IMR-90 (cell line): ENCODE results near the gene TLNRD1. TPM values are rescaled to one million over a fixed set of nuclear protein-coding genes. Genes with fewer than 3 reads are reported as not detected.

Source experiments
- ATAC-seq: fragments of 200-7000 bp; cut with Tn5 transposase; 2 replicates; pipeline ENCODE4 v1.9.1; 2020; ENCODE audit warnings: low read depth, mild to moderate bottlenecking, moderate library complexity
- BruUV-seq: library from RNA; stranded (reverse); fragments of 400-500 nt; replicated peaks from 2 replicates; lab custom pipeline; 2021; lab: Mats Ljungman, UMichigan
- CTCF ChIA-PET: fragments of 300-600 bp; formaldehyde crosslinking; extraction: SDS; loops from one replicate; lab custom pipeline; 2021; ENCODE audit warnings: antibody characterized with exemption; lab: Yijun Ruan, JAX
- POLR2A ChIA-PET: fragments of 300-600 bp; sonication (Branson Sonifier 250); formaldehyde crosslinking; loops from one replicate; lab custom pipeline; 2022; ENCODE audit warnings: antibody characterized with exemption; ENCODE audit not compliant: unreplicated experiment; lab: Charles Lee
- DNase-seq: peaks from one replicate; pipeline ENCODE4 v3.0.0; 2013
- H2AFZ ChIP-seq: replicated peaks from 2 replicates; pipeline ENCODE3; 2013; ENCODE audit warnings: low read length, mild to moderate bottlenecking; ENCODE audit not compliant: poor library complexity
- H2AK5ac ChIP-seq: 2 replicates; pipeline ENCODE4 v1.6.1; 2013; ENCODE audit warnings: low read depth, low read length, inconsistent platforms
- H2AK9ac ChIP-seq: replicated peaks from 2 replicates; pipeline ENCODE3; 2013; ENCODE audit warnings: mild to moderate bottlenecking, low read depth, low read length, moderate library complexity; ENCODE audit not compliant: poor library complexity
- H2BK120ac ChIP-seq: 2 replicates; pipeline ENCODE4 v1.6.1; 2013; ENCODE audit warnings: low read depth, low read length, inconsistent platforms
- H2BK15ac ChIP-seq: 3 replicates; pipeline ENCODE4 v1.6.1; 2013; ENCODE audit warnings: low read depth, low read length, inconsistent platforms
- H2BK20ac ChIP-seq: 2 replicates; pipeline ENCODE4 v1.6.1; 2013; ENCODE audit warnings: low read depth, mild to moderate bottlenecking, inconsistent platforms, low read length, moderate library complexity
- H2BK5ac ChIP-seq: 2 replicates; pipeline ENCODE4 v1.6.1; 2013; ENCODE audit warnings: mild to moderate bottlenecking, low read depth, low read length, inconsistent platforms; ENCODE audit not compliant: poor library complexity, severe bottlenecking
- H3K14ac ChIP-seq: replicated peaks from 2 replicates; pipeline ENCODE4 v1.6.1; 2013; ENCODE audit warnings: low read depth, low read length, inconsistent platforms
- H3K18ac ChIP-seq: 2 replicates; pipeline ENCODE4 v1.6.1; 2013; ENCODE audit warnings: low read depth, low read length, control low read depth
- H3K23ac ChIP-seq: 2 replicates; pipeline ENCODE4 v1.6.1; 2013; ENCODE audit warnings: low read depth, low read length, inconsistent platforms
- H3K27ac ChIP-seq: 2 replicates; pipeline ENCODE4 v1.5.1; 2013; ENCODE audit warnings: mild to moderate bottlenecking, control low read depth, low read length; ENCODE audit not compliant: insufficient read depth
- H3K27me3 ChIP-seq: 2 replicates; pipeline ENCODE4 v1.6.1; 2013; ENCODE audit warnings: low read length; ENCODE audit not compliant: control insufficient read depth, insufficient read depth
- H3K36me3 ChIP-seq: 2 replicates; pipeline ENCODE4 v1.6.1; 2013; ENCODE audit warnings: low read length, mixed read lengths; ENCODE audit not compliant: control insufficient read depth, insufficient read depth
- H3K4ac ChIP-seq: 2 replicates; pipeline ENCODE4 v1.6.1; 2013; ENCODE audit warnings: low read depth, low read length, inconsistent platforms
- H3K4me1 ChIP-seq: 2 replicates; pipeline ENCODE4 v1.6.1; 2013; ENCODE audit warnings: low read length, mixed read lengths; ENCODE audit not compliant: control insufficient read depth, insufficient read depth
- H3K4me2 ChIP-seq: 2 replicates; pipeline ENCODE4 v1.6.1; 2013; ENCODE audit warnings: low read depth, mild to moderate bottlenecking, control low read depth, low read length, moderate library complexity
- H3K4me3 ChIP-seq: 2 replicates; pipeline ENCODE4 v1.5.1; 2013; ENCODE audit warnings: low read depth, mild to moderate bottlenecking, control low read depth, low read length, moderate library complexity; ENCODE audit not compliant: insufficient read depth
- H3K56ac ChIP-seq: 2 replicates; pipeline ENCODE4 v1.6.1; 2013; ENCODE audit warnings: low read length, inconsistent platforms; ENCODE audit not compliant: insufficient read depth; ENCODE audit errors: extremely low read depth
- H3K79me1 ChIP-seq, 2 experiments: 2 replicates each; pipeline ENCODE4 v1.6.1; 2013; ENCODE audit warnings: low read length in 2 of 2, inconsistent platforms in 1 of 2, low read depth in 1 of 2
- H3K9ac ChIP-seq: 2 replicates; pipeline ENCODE4 v1.6.1; 2013; ENCODE audit warnings: low read depth, low read length, control low read depth
- H3K9me1 ChIP-seq: 2 replicates; pipeline ENCODE4 v1.6.1; 2013; ENCODE audit warnings: low read length, inconsistent platforms; ENCODE audit not compliant: insufficient read depth
- H3K9me3 ChIP-seq: 2 replicates; pipeline ENCODE4 v1.6.1; 2013; ENCODE audit warnings: low read length; ENCODE audit not compliant: control insufficient read depth, insufficient read depth
- H4K20me1 ChIP-seq: 2 replicates; pipeline ENCODE4 v1.6.1; 2013; ENCODE audit warnings: low read length, inconsistent platforms; ENCODE audit not compliant: insufficient read depth
- H4K5ac ChIP-seq: 2 replicates; pipeline ENCODE4 v1.6.1; 2013; ENCODE audit warnings: mild to moderate bottlenecking, low read depth, low read length, control low read depth
- H4K8ac ChIP-seq, 2 experiments: 2 replicates each; pipeline ENCODE4 v1.6.1; 2013; ENCODE audit warnings: low read depth in 2 of 2, low read length in 2 of 2, control low read depth in 1 of 2, inconsistent platforms in 1 of 2
- H4K91ac ChIP-seq: 2 replicates; pipeline ENCODE4 v1.6.1; 2013; ENCODE audit warnings: low read depth, low read length, inconsistent platforms; ENCODE audit not compliant: insufficient read depth
- CTCF ChIP-seq: conservative IDR thresholded peaks from 2 replicates; pipeline ENCODE4 v1.5.1; 2012; ENCODE audit warnings: mild to moderate bottlenecking, low read depth, low read length, improper control_type of control experiment
- NFE2L2 ChIP-seq: fragments of 150-350 bp; IDR thresholded peaks from 2 replicates; pipeline ENCODE4 v1.6.1; 2016; ENCODE audit warnings: low read depth, mild to moderate bottlenecking, low read length
- RAD21 ChIP-seq: IDR thresholded peaks from 2 replicates; pipeline ENCODE4 v1.6.1; 2012; ENCODE audit warnings: low read length, improper control_type of control experiment
- SMC3 ChIP-seq: fragments of 150-350 bp; IDR thresholded peaks from 2 replicates; pipeline ENCODE4 v1.6.1; 2016; ENCODE audit warnings: low read depth, mild to moderate bottlenecking, antibody characterized with exemption, low read length, moderate library complexity
- WGBS, 2 experiments: methylation state at CpG; one replicate each; pipeline versions ENCODE4 v1.1.5 to v1.1.7; 2013; ENCODE audit warnings: missing lambda C conversion rate in 2 of 2; ENCODE audit not compliant: insufficient read length in 1 of 2; ENCODE audit errors: extremely low coverage in 2 of 2; 5-methylcytosine and 5-hydroxymethylcytosine counted together
- dilution Hi-C: fragments of 300-500 bp; cut with HindIII; formaldehyde crosslinking; loops from one replicate; pipeline ENCODE4 v1.14.3; 2018; ENCODE audit warnings: low sequenced_read_pairs; ENCODE audit not compliant: unreplicated experiment
- in situ Hi-C: fragments of 300-500 bp; cut with MboI; formaldehyde crosslinking; loops from 3 replicates; pipeline ENCODE4 v1.14.3; 2019; ENCODE audit warnings: low sequenced_read_pairs, inconsistent platforms, mixed read lengths
- intact Hi-C: fragments of 100-400 bp; cut with micrococcal nuclease; formaldehyde crosslinking; loops from 2 replicates; pipeline ENCODE4 v1.10.0; 2022
- polyA plus RNA-seq, 3 experiments: library from polyadenylated mRNA; depleted of rRNA; stranded (reverse); fragments of >200 nt; gene quantifications; 2 replicates each; pipeline ENCODE4 v1.2.3, GENCODE V29; 2012; ENCODE audit warnings: low replicate concordance in 1 of 3
- total RNA-seq: library from RNA; depleted of rRNA; stranded (reverse); fragments of >200 nt; gene quantifications from 2 replicates; pipeline ENCODE4 v1.2.3, GENCODE V29; 2012

Gene TLNRD1
- total and polyA plus RNA-seq, 2 of the 4 experiments (the other 2 are of a cell fraction) = 2.2 to 6.8 TPM

GRCh38 chr15:80977627-80978036 lies 23.1 kb upstream of the TLNRD1 start:
- Histone ChIP-seq H2AK5ac (0 out of 2 replicates have a peak overlapping the region, but pooled peaks have one; percentile 13), H3K9me1 (peaks cover 8% of the 10 kb centered on the region), H2BK15ac (no peak overlapping the region), H3K4me1 (peaks cover 5% of the 10 kb centered on the region), H3K79me1 (peaks cover 31 to 56% of the 10 kb centered on the region in 2 experiments), H2AFZ (no peak overlapping the region), H4K20me1 (peaks cover 14% of the 10 kb centered on the region), H4K8ac (no peak overlapping the region), H3K4me2 (no peak overlapping the region), H3K14ac (no peak overlapping the region), H3K27me3 (no peaks in the 10 kb centered on the region), H3K23ac (no peak overlapping the region), H3K9ac (no peak overlapping the region), H3K4me3 (no peak overlapping the region), H2BK5ac (no peak overlapping the region), H3K9me3 (no peaks in the 10 kb centered on the region), H2AK9ac (peak overlapping the region; percentile 71), H3K4ac (no peak overlapping the region), H2BK20ac (no peak overlapping the region), H4K91ac (no peak overlapping the region), H3K36me3 (peaks cover 12% of the 10 kb centered on the region), H4K5ac (no peak overlapping the region), H3K27ac (no peak overlapping the region), H2BK120ac (no peak overlapping the region), H3K18ac (no peak overlapping the region), H3K56ac (no peak overlapping the region)
- no CpG with 5 or more reads among the region's 7 CpGs for WGBS, 2 experiments
- ATAC-seq (peak; percentile 55), DNase-seq (no peak)
- ChIA-PET CTCF (no interaction called here), POLR2A (no interaction called here)
- dilution Hi-C loops (no loop called here), intact Hi-C loops (loop anchor here (1.0 kb wide), 1 partner anchor 289 kb away; no protein-coding TSS in a partner anchor), in situ Hi-C loops (no loop called here)
- BruUV-seq = no TSS peak
- TF ChIP-seq CTCF = peak; percentile 42
- no peak for TF ChIP-seq NFE2L2
- peak; percentile 44; the same call in 1 of the 2 replicates for TF ChIP-seq SMC3
- TF ChIP-seq RAD21 = peak; percentile 51
